GM04504 (cell line): Measurements from ENCODE around the gene NADK.
"Not testable (repeated sequence)": the region's sequence is repeated elsewhere in the genome, so short reads cannot be mapped to it uniquely, and the experiment has no call there.

ENCODE experiments used
- DNase-seq: peaks from one replicate; pipeline ENCODE4 v3.0.0-alpha.2; 2012; ENCODE audit warnings: low read depth

NADK gene

GRCh38 chr1:1704284-1704957 lies 73.8 kb downstream of the NADK start:
- not testable (repeated sequence) for DNase-seq

- no peak for DNase-seq
These were observed 74.5 kb downstream of the NADK start for GRCh38 chr1:1703796-1704195.

GRCh38 chr1:1702506-1702905 lies 75.8 kb downstream of the NADK start:
- DNase-seq, result not testable (repeated sequence)
